HEK293 (cell line): ENCODE measurements around the gene PAFAH1B2.
A peak's percentile ranks its signal among the peaks of the same experiment; 100 is the strongest.

Experiments
- CTCF ChIA-PET: fragments of 350-600 bp; formaldehyde crosslinking; extraction: SDS; loops from one replicate; lab custom pipeline; 2021; ENCODE audit warnings: antibody characterized with exemption; lab: Yijun Ruan, JAX
- POLR2A ChIA-PET: fragments of 300-600 bp; formaldehyde crosslinking; extraction: SDS; loops from one replicate; lab custom pipeline; 2020; ENCODE audit warnings: antibody characterized with exemption, inconsistent platforms; lab: Yijun Ruan, JAX
- H3K27ac ChIP-seq: fragments of 200-500 bp; sonication (Bioruptor generic); 2 replicates; pipeline ENCODE4 v1.5.1; 2014; ENCODE audit warnings: low read depth, low read length, control low read depth, inconsistent platforms; ENCODE audit errors: extremely low read depth
- H3K36me3 ChIP-seq, 2 experiments: fragments of 200-500 bp in 1 of 2; sonication (Bioruptor generic) in 1 of 2; 1 replicate in 1 of 2; 2 replicates in 1 of 2; pipeline ENCODE4 v1.5.1; 2014 to 2017; ENCODE audit warnings: inconsistent platforms in 2 of 2, low read length in 2 of 2; ENCODE audit not compliant: control insufficient read depth in 2 of 2, insufficient read depth in 1 of 2
- H3K4me1 ChIP-seq: fragments of 200-500 bp; sonication (Bioruptor generic); 2 replicates; pipeline ENCODE4 v1.5.1; 2014; ENCODE audit warnings: mild to moderate bottlenecking, low read length, inconsistent platforms; ENCODE audit not compliant: control insufficient read depth, insufficient read depth
- H3K4me3 ChIP-seq: 2 replicates; pipeline ENCODE4 v1.5.1; 2011; ENCODE audit warnings: low read depth, mild to moderate bottlenecking, control low read depth, low read length, moderate library complexity
- H3K9me3 ChIP-seq: fragments of 200-500 bp; sonication (Bioruptor generic); 2 replicates; pipeline ENCODE4 v1.5.1; 2014; ENCODE audit warnings: low read depth, low read length, inconsistent platforms; ENCODE audit not compliant: control insufficient read depth, insufficient read depth
- FEZF1 ChIP-seq: fragments of 450-650 bp; formaldehyde crosslinking; IDR thresholded peaks from 2 replicates; pipeline ENCODE4 v1.5.1; 2016; ENCODE audit warnings: missing biosample characterization, missing genetic modification characterization
- GFI1B ChIP-seq: fragments of 450-650 bp; formaldehyde crosslinking; IDR thresholded peaks from 2 replicates; pipeline ENCODE4 v1.5.1; 2016; ENCODE audit warnings: missing biosample characterization, missing genetic modification characterization
- PRDM10 ChIP-seq: fragments of 450-650 bp; formaldehyde crosslinking; IDR thresholded peaks from 2 replicates; pipeline ENCODE4 v1.5.1; 2016; ENCODE audit warnings: missing biosample characterization, missing genetic modification characterization
- TCF7L2 ChIP-seq: IDR thresholded peaks from 2 replicates; pipeline ENCODE4 v1.6.1; 2011; ENCODE audit warnings: low read depth, mild to moderate bottlenecking, inconsistent platforms, low read length, moderate library complexity, borderline replicate concordance
- YY1 ChIP-seq: fragments of 450-650 bp; formaldehyde crosslinking; IDR thresholded peaks from 2 replicates; pipeline ENCODE4 v1.5.1; 2018; ENCODE audit warnings: missing biosample characterization, missing genetic modification characterization
- ZBTB11 ChIP-seq: fragments of 450-650 bp; formaldehyde crosslinking; conservative IDR thresholded peaks from 2 replicates; pipeline ENCODE4 v1.5.1; 2016; ENCODE audit warnings: low read depth, missing biosample characterization, missing genetic modification characterization
- ZBTB44 ChIP-seq: fragments of 450-650 bp; IDR thresholded peaks from 2 replicates; pipeline ENCODE4 v1.5.1; 2018; ENCODE audit warnings: missing biosample characterization, mild to moderate bottlenecking, missing genetic modification characterization
- ZFP41 ChIP-seq: fragments of 450-650 bp; formaldehyde crosslinking; IDR thresholded peaks from 2 replicates; pipeline ENCODE4 v1.5.1; 2016; ENCODE audit warnings: missing biosample characterization, missing genetic modification characterization, borderline replicate concordance
- ZNF133 ChIP-seq: fragments of 450-650 bp; formaldehyde crosslinking; IDR thresholded peaks from 2 replicates; pipeline ENCODE4 v1.5.1; 2016; ENCODE audit warnings: missing biosample characterization, missing genetic modification characterization
- ZNF292 ChIP-seq: fragments of 450-650 bp; formaldehyde crosslinking; IDR thresholded peaks from 2 replicates; pipeline ENCODE4 v1.5.1; 2016; ENCODE audit warnings: low read depth, missing biosample characterization, missing genetic modification characterization, borderline replicate concordance
- ZNF426 ChIP-seq: fragments of 450-650 bp; formaldehyde crosslinking; IDR thresholded peaks from 2 replicates; pipeline ENCODE4 v1.5.1; 2017; ENCODE audit warnings: missing biosample characterization, missing genetic modification characterization, mild to moderate bottlenecking, inconsistent platforms, moderate library complexity
- ZNF433 ChIP-seq: fragments of 450-650 bp; formaldehyde crosslinking; IDR thresholded peaks from 2 replicates; pipeline ENCODE4 v1.5.1; 2016; ENCODE audit warnings: missing biosample characterization, missing genetic modification characterization, low read depth
- ZNF600 ChIP-seq: fragments of 450-650 bp; formaldehyde crosslinking; IDR thresholded peaks from 2 replicates; pipeline ENCODE4 v1.5.1; 2016; ENCODE audit warnings: missing biosample characterization, missing genetic modification characterization
- ZNF654 ChIP-seq: fragments of 450-650 bp; formaldehyde crosslinking; IDR thresholded peaks from 2 replicates; pipeline ENCODE4 v1.5.1; 2016; ENCODE audit warnings: low read depth, missing biosample characterization, missing genetic modification characterization
- TF ChIP-seq, protein P1 (sequence below): fragments of 450-650 bp; formaldehyde crosslinking; IDR thresholded peaks from 2 replicates; pipeline ENCODE4 v1.5.1; 2016; ENCODE audit warnings: missing biosample characterization, missing genetic modification characterization
- TF ChIP-seq, protein P2 (sequence below): fragments of 450-650 bp; formaldehyde crosslinking; conservative IDR thresholded peaks from 2 replicates; pipeline ENCODE4 v1.5.1; 2016; ENCODE audit warnings: low read depth, missing biosample characterization, missing genetic modification characterization

The PAFAH1B2 gene

GRCh38 chr11:117169736-117170135 is 25.6 kb downstream of the PAFAH1B2 start (continued):
- TF ChIP-seq ZNF654 (tag by site-specific recombination) (no peak), ZNF292 (tag by site-specific recombination) (no peak), ZBTB11 (tag by site-specific recombination) (no peak), YY1 (no peak), ZNF600 (no peak), ZFP41 (tag by site-specific recombination) (no peak), FEZF1 (tag by site-specific recombination) (no peak)
- TF ChIP-seq, protein P1, sequence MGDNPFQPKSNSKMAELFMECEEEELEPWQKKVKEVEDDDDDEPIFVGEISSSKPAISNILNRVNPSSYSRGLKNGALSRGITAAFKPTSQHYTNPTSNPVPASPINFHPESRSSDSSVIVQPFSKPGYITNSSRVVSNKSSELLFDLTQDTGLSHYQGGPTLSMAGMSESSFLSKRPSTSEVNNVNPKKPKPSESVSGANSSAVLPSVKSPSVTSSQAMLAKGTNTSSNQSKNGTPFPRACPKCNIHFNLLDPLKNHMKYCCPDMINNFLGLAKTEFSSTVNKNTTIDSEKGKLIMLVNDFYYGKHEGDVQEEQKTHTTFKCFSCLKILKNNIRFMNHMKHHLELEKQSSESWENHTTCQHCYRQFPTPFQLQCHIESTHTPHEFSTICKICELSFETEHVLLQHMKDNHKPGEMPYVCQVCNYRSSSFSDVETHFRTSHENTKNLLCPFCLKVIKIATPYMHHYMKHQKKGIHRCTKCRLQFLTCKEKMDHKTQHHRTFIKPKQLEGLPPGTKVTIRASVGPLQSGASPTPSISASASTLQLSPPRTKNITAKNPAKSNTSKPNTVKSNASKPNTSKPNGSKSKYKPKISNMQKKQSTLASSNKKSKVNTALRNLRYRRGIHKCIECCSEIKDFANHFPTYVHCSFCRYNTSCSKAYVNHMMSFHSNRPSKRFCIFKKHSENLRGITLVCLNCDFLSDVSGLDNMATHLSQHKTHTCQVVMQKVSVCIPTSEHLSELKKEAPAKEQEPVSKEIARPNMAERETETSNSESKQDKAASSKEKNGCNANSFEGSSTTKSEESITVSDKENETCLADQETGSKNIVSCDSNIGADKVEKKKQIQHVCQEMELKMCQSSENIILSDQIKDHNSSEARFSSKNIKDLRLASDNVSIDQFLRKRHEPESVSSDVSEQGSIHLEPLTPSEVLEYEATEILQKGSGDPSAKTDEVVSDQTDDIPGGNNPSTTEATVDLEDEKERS (tag by site-specific recombination), result no peak
- TF ChIP-seq, protein P2, sequence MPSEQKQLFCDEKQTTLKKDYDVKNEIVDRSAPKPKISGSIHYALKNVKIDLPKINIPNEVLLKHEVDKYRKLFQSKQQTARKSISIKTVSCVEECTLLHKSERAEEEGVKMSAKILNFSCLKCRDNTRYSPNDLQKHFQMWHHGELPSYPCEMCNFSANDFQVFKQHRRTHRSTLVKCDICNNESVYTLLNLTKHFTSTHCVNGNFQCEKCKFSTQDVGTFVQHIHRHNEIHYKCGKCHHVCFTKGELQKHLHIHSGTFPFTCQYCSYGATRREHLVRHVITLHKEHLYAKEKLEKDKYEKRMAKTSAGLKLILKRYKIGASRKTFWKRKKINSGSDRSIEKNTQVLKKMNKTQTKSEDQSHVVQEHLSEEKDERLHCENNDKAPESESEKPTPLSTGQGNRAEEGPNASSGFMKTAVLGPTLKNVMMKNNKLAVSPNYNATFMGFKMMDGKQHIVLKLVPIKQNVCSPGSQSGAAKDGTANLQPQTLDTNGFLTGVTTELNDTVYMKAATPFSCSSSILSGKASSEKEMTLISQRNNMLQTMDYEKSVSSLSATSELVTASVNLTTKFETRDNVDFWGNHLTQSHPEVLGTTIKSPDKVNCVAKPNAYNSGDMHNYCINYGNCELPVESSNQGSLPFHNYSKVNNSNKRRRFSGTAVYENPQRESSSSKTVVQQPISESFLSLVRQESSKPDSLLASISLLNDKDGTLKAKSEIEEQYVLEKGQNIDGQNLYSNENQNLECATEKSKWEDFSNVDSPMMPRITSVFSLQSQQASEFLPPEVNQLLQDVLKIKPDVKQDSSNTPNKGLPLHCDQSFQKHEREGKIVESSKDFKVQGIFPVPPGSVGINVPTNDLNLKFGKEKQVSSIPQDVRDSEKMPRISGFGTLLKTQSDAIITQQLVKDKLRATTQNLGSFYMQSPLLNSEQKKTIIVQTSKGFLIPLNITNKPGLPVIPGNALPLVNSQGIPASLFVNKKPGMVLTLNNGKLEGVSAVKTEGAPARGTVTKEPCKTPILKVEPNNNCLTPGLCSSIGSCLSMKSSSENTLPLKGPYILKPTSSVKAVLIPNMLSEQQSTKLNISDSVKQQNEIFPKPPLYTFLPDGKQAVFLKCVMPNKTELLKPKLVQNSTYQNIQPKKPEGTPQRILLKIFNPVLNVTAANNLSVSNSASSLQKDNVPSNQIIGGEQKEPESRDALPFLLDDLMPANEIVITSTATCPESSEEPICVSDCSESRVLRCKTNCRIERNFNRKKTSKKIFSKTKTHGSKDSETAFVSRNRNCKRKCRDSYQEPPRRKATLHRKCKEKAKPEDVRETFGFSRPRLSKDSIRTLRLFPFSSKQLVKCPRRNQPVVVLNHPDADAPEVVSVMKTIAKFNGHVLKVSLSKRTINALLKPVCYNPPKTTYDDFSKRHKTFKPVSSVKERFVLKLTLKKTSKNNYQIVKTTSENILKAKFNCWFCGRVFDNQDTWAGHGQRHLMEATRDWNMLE, result no peak

- CTCF ChIA-PET, result interaction anchor here (1.2 to 3.2 kb wide), 2 partner anchors 11 to 24 kb away, joined by 6 to 15 read pairs; no protein-coding TSS in a partner anchor
Measured at GRCh38 chr11:117170210-117170609, 26.1 kb downstream of the PAFAH1B2 start.

DNA sequence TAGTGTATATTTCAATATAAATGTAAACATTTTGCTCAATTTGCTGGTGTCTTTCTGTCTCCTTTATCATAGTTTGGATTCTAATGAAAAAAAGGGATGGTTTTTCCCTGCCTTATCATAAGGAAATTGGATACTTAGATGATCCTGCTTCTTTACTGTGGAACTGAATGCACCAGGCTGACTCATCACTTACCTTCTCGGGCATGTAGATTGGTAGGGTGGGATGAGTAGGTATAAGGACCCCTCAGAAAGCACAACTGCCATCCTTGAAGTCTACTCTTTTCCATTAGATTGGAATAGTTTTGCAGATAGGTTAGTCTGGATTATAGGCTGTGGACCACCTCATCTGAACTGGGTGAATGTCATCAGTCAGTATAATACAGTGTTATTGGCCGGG is 26.9 kb downstream of the PAFAH1B2 start:
- Histone ChIP-seq H3K27ac (no peak overlapping the region), H3K4me1 (no peaks in the 10 kb centered on the region), H3K4me3 (no peak overlapping the region), H3K9me3 (no peaks in the 10 kb centered on the region), H3K36me3 (peaks cover 16 to 53% of the 10 kb centered on the region in 2 experiments)
- CTCF ChIA-PET, result interaction anchor here (3.2 kb wide), 1 partner anchor 10 kb away, joined by 15 read pairs; no protein-coding TSS in a partner anchor
- POLR2A ChIA-PET, result interaction anchor here (0.6 to 0.7 kb wide), 2 partner anchors 24 to 72 kb away, joined by 3 read pairs; no protein-coding TSS in a partner anchor
- no peak for TF ChIP-seq ZNF133
- TF ChIP-seq PRDM10 (tag by site-specific recombination), result peak; percentile 65; the same call in 1 of the 2 replicates
- no peak for TF ChIP-seq GFI1B
- no peak for TF ChIP-seq ZNF433
- TF ChIP-seq ZBTB44 (tag by site-specific recombination), result no peak

More at GRCh38 chr11:117170210-117170609, 26.1 kb downstream of the PAFAH1B2 start:
- Histone ChIP-seq H3K4me1 (no peaks in the 10 kb centered on the region), H3K4me3 (no peak overlapping the region), H3K27ac (no peak overlapping the region), H3K9me3 (no peaks in the 10 kb centered on the region), H3K36me3 (peaks cover 23 to 61% of the 10 kb centered on the region in 2 experiments)
- no peak for TF ChIP-seq TCF7L2
- TF ChIP-seq ZNF426, result no peak
- POLR2A ChIA-PET, result interaction anchor here (0.6 to 0.9 kb wide), 3 partner anchors 25 to 72 kb away, joined by 3 read pairs; partner anchors contain the start of gene PAFAH1B2
